GM23338 (cell line): ENCODE results near the gene CDH8. TPM values are rescaled to one million over a fixed set of nuclear protein-coding genes. Genes with fewer than 3 reads are reported as not detected.

Experiments used
- ATAC-seq: fragments of 200-7000 bp; cut with Tn5 transposase; 3 replicates; pipeline ENCODE4 v1.9.1; 2020
- DNase-seq: peaks from one replicate; pipeline ENCODE4 v3.0.0-alpha.2; 2015; ENCODE audit warnings: low spot score
- H2AFZ ChIP-seq: fragments of 200-600 bp; sonication (generic); 2 replicates; pipeline ENCODE4 v1.8.0; 2016; ENCODE audit warnings: antibody characterized with exemption, mild to moderate bottlenecking, moderate library complexity
- H3F3A ChIP-seq: fragments of 200-600 bp; sonication (generic); replicated peaks from 2 replicates; pipeline ENCODE4 v1.8.0; 2017; ENCODE audit warnings: antibody characterized with exemption, mixed run types, low read depth
- H3K27ac ChIP-seq: fragments of 200-600 bp; sonication (generic); 2 replicates; pipeline ENCODE4 v1.6.1; 2016; ENCODE audit warnings: low read depth
- H3K27me3 ChIP-seq: fragments of 200-600 bp; sonication (generic); 2 replicates; pipeline ENCODE4 v1.8.0; 2016; ENCODE audit warnings: mild to moderate bottlenecking, mixed run types, moderate library complexity; ENCODE audit not compliant: insufficient read depth
- H3K36me3 ChIP-seq: fragments of 200-600 bp; sonication (generic); 2 replicates; pipeline ENCODE4 v1.8.0; 2016; ENCODE audit warnings: mild to moderate bottlenecking; ENCODE audit not compliant: insufficient read depth
- H3K4me1 ChIP-seq: fragments of 200-600 bp; sonication (generic); 2 replicates; pipeline ENCODE4 v1.8.0; 2016; ENCODE audit warnings: mild to moderate bottlenecking, moderate library complexity; ENCODE audit not compliant: insufficient read depth
- H3K4me2 ChIP-seq: fragments of 200-600 bp; sonication (generic); 2 replicates; pipeline ENCODE4 v1.7.1; 2017; ENCODE audit warnings: mixed run types
- H3K4me3 ChIP-seq: fragments of 200-600 bp; sonication (generic); 2 replicates; pipeline ENCODE4 v1.6.1; 2016; ENCODE audit warnings: mixed run types
- H3K79me2 ChIP-seq: fragments of 200-600 bp; sonication (generic); replicated peaks from 2 replicates; pipeline ENCODE4 v1.8.0; 2017; ENCODE audit warnings: mild to moderate bottlenecking; ENCODE audit not compliant: insufficient read depth
- H3K9me2 ChIP-seq: fragments of 200-600 bp; sonication (generic); 2 replicates; pipeline ENCODE4 v1.8.0; 2017; ENCODE audit not compliant: insufficient read depth
- H4K20me1 ChIP-seq: fragments of 200-600 bp; sonication (generic); replicated peaks from 2 replicates; pipeline ENCODE4 v1.8.0; 2017; ENCODE audit warnings: mild to moderate bottlenecking; ENCODE audit not compliant: insufficient read depth
- H3K27ac Mint-ChIP-seq: 2 replicates; pipeline ENCODE4 v1.8.0; 2020; ENCODE audit warnings: inconsistent platforms, mild to moderate bottlenecking, moderate library complexity, mixed read lengths
- H3K27me3 Mint-ChIP-seq: 3 replicates; pipeline ENCODE4 v1.8.0; 2022; ENCODE audit warnings: low read depth, mild to moderate bottlenecking, moderate library complexity, mixed read lengths, inconsistent platforms; ENCODE audit not compliant: insufficient read depth, poor library complexity
- H3K36me3 Mint-ChIP-seq: 3 replicates; pipeline ENCODE4 v1.8.0; 2021; ENCODE audit warnings: low read depth, mild to moderate bottlenecking, inconsistent platforms, moderate library complexity, mixed read lengths
- H3K4me1 Mint-ChIP-seq: 3 replicates; pipeline ENCODE4 v1.8.0; 2020; ENCODE audit warnings: mild to moderate bottlenecking, inconsistent platforms, mixed read lengths
- H3K4me3 Mint-ChIP-seq: 3 replicates; pipeline ENCODE4 v1.8.0; 2021; ENCODE audit warnings: moderate library complexity, mild to moderate bottlenecking, inconsistent platforms, mixed read lengths
- H3K9me3 Mint-ChIP-seq: 3 replicates; pipeline ENCODE4 v1.8.0; 2020; ENCODE audit warnings: moderate library complexity, mild to moderate bottlenecking, inconsistent platforms, mixed read lengths
- CREB1 ChIP-seq: fragments of 250-450 bp; sonication (Bioruptor Pico); IDR thresholded peaks from 2 replicates; pipeline ENCODE4 v1.5.0; 2020; ENCODE audit warnings: low read depth, mild to moderate bottlenecking, moderate library complexity
- CTCF ChIP-seq, 2 experiments: fragments of 200-600 bp in 1 of 2; sonication (generic) in 1 of 2; conservative IDR thresholded peaks; 2 replicates each; pipeline versions ENCODE4 v1.5.1 to v1.6.1; 2016 to 2017; ENCODE audit warnings: antibody characterized with exemption in 2 of 2, low read depth in 2 of 2, mild to moderate bottlenecking in 2 of 2, moderate library complexity in 1 of 2
- EZH2 ChIP-seq: fragments of 200-600 bp; sonication (generic); IDR thresholded peaks from one replicate; pipeline ENCODE4 v1.8.0; 2017; ENCODE audit warnings: antibody characterized with exemption, mild to moderate bottlenecking, low read depth; ENCODE audit not compliant: unreplicated experiment
- EZH2phosphoT487 ChIP-seq: fragments of 200-600 bp; sonication (generic); IDR thresholded peaks from one replicate; pipeline ENCODE4 v1.8.1; 2018; ENCODE audit warnings: antibody characterized with exemption; ENCODE audit not compliant: unreplicated experiment
- JUNB ChIP-seq: IDR thresholded peaks from one replicate; pipeline ENCODE4 v1.6.1; 2016; ENCODE audit warnings: antibody characterized with exemption; ENCODE audit not compliant: unreplicated experiment
- NANOG ChIP-seq: IDR thresholded peaks from 2 replicates; pipeline ENCODE4 v1.6.1; 2016; ENCODE audit warnings: antibody characterized with exemption, borderline replicate concordance
- POLR2AphosphoS5 ChIP-seq: IDR thresholded peaks from 2 replicates; pipeline ENCODE4 v1.6.1; 2016; ENCODE audit warnings: antibody characterized with exemption, low read depth
- REST ChIP-seq: IDR thresholded peaks from one replicate; pipeline ENCODE4 v1.6.1; 2018; ENCODE audit warnings: antibody characterized with exemption; ENCODE audit not compliant: unreplicated experiment
- STAT1 ChIP-seq: IDR thresholded peaks from one replicate; pipeline ENCODE4 v1.6.1; 2016; ENCODE audit warnings: antibody characterized with exemption; ENCODE audit not compliant: unreplicated experiment
- ZNF114 ChIP-seq: fragments of 250-450 bp; sonication (Bioruptor Pico); IDR thresholded peaks from 2 replicates; pipeline ENCODE4 v1.5.0; 2020; ENCODE audit warnings: mild to moderate bottlenecking, moderate library complexity
- ZNF331 ChIP-seq: fragments of 250-450 bp; sonication (Bioruptor Pico); IDR thresholded peaks from 2 replicates; pipeline ENCODE4 v1.5.0; 2020; ENCODE audit warnings: low read depth, mild to moderate bottlenecking, moderate library complexity
- polyA plus RNA-seq: library from polyadenylated mRNA; unstranded; fragments of >200 nt; fragmentation: Nextera tagmentation; extraction: Ambion mirVana; gene quantifications from 2 replicates; pipeline ENCODE4 v1.2.1, GENCODE V29; 2016
- total RNA-seq: library from RNA; depleted of rRNA; stranded (reverse); fragments of >200 nt; shearing (Covaris generic); gene quantifications from 2 replicates; pipeline ENCODE4 v1.2.3, GENCODE V29; 2014
- TF ChIP-seq, protein P1 (sequence below): fragments of 250-450 bp; sonication (Bioruptor Pico); IDR thresholded peaks from 2 replicates; pipeline ENCODE4 v1.5.0; 2020; ENCODE audit warnings: mild to moderate bottlenecking, moderate library complexity
- TF ChIP-seq, protein P2 (sequence below): IDR thresholded peaks from 2 replicates; pipeline ENCODE4 v1.6.1; 2016; ENCODE audit warnings: antibody characterized with exemption

CDH8 gene
- total and polyA plus RNA-seq, 2 experiments from 2014 or later, result 10.2 to 11.7 TPM

DNA sequence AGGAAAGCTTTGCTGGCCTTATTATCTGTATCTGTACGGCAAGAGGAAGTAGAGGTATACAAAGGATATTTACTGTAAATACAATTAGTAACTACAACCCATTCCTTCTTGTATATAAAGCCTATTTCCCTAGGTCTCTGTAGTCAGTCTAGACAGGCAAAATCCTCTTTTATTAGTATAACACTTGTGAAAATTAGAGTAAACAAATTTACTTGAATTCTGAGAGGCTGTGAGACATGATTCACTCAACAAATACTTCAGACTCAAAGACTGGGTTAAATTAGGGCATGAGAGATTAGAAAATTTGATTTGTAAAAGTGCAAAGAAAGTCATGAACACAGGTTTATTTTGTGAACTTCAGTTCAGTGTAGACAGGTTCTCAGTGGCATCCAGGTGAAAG, 30.9 kb upstream of the CDH8 start:
- Histone ChIP-seq H3K27ac (no peak overlapping the region), H3K4me1 (peaks cover 6% of the 10 kb centered on the region; the same call in 1 of the 2 replicates), H3K79me2 (no peaks in the 10 kb centered on the region), H2AFZ (no peak overlapping the region), H3K4me2 (no peak overlapping the region), H3K9me2 (0 out of 2 replicates have a peak, but pooled peaks cover 3% of the 10 kb centered on the region), H3K27me3 (no peaks in the 10 kb centered on the region), H4K20me1 (no peaks in the 10 kb centered on the region), H3F3A (no peaks in the 10 kb centered on the region), H3K4me3 (no peak overlapping the region), H3K36me3 (no peaks in the 10 kb centered on the region)
- Mint-ChIP-seq H3K36me3 (0 out of 3 replicates have a peak, but pooled peaks cover 3% of the 10 kb centered on the region), H3K4me3 (no peak overlapping the region), H3K27me3 (no peaks in the 10 kb centered on the region), H3K27ac (no peak overlapping the region), H3K9me3 (peaks cover 3% of the 10 kb centered on the region; the same call in 1 of the 3 replicates), H3K4me1 (peaks cover 16% of the 10 kb centered on the region; the same call in 2 of the 3 replicates)
- TF ChIP-seq REST (no peak), JUNB (no peak), STAT1 (no peak), POLR2AphosphoS5 (no peak), NANOG (no peak), CREB1 (CRISPR knock-in tag) (no peak), CTCF (conservative IDR thresholded peaks at IDR 0.05; ENCODE audit: low read depth in 2 of 2) (no peak), ZNF114 (CRISPR knock-in tag) (no peak), ZNF331 (no peak), EZH2phosphoT487 (no peak), EZH2 (no peak)
- TF ChIP-seq, protein P1, sequence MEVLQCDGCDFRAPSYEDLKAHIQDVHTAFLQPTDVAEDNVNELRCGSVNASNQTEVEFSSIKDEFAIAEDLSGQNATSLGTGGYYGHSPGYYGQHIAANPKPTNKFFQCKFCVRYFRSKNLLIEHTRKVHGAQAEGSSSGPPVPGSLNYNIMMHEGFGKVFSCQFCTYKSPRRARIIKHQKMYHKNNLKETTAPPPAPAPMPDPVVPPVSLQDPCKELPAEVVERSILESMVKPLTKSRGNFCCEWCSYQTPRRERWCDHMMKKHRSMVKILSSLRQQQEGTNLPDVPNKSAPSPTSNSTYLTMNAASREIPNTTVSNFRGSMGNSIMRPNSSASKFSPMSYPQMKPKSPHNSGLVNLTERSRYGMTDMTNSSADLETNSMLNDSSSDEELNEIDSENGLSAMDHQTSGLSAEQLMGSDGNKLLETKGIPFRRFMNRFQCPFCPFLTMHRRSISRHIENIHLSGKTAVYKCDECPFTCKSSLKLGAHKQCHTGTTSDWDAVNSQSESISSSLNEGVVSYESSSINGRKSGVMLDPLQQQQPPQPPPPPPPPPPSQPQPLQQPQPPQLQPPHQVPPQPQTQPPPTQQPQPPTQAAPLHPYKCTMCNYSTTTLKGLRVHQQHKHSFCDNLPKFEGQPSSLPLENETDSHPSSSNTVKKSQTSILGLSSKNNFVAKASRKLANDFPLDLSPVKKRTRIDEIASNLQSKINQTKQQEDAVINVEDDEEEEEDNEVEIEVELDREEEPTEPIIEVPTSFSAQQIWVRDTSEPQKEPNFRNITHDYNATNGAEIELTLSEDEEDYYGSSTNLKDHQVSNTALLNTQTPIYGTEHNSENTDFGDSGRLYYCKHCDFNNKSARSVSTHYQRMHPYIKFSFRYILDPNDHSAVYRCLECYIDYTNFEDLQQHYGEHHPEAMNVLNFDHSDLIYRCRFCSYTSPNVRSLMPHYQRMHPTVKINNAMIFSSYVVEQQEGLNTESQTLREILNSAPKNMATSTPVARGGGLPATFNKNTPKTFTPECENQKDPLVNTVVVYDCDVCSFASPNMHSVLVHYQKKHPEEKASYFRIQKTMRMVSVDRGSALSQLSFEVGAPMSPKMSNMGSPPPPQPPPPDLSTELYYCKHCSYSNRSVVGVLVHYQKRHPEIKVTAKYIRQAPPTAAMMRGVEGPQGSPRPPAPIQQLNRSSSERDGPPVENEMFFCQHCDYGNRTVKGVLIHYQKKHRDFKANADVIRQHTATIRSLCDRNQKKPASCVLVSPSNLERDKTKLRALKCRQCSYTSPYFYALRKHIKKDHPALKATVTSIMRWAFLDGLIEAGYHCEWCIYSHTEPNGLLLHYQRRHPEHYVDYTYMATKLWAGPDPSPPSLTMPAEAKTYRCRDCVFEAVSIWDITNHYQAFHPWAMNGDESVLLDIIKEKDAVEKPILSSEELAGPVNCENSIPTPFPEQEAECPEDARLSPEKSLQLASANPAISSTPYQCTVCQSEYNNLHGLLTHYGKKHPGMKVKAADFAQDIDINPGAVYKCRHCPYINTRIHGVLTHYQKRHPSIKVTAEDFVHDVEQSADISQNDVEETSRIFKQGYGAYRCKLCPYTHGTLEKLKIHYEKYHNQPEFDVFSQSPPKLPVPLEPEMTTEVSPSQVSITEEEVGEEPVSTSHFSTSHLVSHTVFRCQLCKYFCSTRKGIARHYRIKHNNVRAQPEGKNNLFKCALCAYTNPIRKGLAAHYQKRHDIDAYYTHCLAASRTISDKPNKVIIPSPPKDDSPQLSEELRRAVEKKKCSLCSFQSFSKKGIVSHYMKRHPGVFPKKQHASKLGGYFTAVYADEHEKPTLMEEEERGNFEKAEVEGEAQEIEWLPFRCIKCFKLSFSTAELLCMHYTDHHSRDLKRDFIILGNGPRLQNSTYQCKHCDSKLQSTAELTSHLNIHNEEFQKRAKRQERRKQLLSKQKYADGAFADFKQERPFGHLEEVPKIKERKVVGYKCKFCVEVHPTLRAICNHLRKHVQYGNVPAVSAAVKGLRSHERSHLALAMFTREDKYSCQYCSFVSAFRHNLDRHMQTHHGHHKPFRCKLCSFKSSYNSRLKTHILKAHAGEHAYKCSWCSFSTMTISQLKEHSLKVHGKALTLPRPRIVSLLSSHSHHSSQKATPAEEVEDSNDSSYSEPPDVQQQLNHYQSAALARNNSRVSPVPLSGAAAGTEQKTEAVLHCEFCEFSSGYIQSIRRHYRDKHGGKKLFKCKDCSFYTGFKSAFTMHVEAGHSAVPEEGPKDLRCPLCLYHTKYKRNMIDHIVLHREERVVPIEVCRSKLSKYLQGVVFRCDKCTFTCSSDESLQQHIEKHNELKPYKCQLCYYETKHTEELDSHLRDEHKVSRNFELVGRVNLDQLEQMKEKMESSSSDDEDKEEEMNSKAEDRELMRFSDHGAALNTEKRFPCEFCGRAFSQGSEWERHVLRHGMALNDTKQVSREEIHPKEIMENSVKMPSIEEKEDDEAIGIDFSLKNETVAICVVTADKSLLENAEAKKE (CRISPR knock-in tag), result no peak
- TF ChIP-seq, protein P2, sequence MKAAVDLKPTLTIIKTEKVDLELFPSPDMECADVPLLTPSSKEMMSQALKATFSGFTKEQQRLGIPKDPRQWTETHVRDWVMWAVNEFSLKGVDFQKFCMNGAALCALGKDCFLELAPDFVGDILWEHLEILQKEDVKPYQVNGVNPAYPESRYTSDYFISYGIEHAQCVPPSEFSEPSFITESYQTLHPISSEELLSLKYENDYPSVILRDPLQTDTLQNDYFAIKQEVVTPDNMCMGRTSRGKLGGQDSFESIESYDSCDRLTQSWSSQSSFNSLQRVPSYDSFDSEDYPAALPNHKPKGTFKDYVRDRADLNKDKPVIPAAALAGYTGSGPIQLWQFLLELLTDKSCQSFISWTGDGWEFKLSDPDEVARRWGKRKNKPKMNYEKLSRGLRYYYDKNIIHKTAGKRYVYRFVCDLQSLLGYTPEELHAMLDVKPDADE, result no peak
- no peak for ATAC-seq
- no peak for DNase-seq
